ENCODE results near the gene FAM107B. TPM values are rescaled to one million over a fixed set of nuclear protein-coding genes. Genes with fewer than 3 reads are reported as not detected.

Gene FAM107B
- total RNA-seq, 4 donors from 2014 or later = 31.5 to 59.0 (median 39.3) TPM

DNA sequence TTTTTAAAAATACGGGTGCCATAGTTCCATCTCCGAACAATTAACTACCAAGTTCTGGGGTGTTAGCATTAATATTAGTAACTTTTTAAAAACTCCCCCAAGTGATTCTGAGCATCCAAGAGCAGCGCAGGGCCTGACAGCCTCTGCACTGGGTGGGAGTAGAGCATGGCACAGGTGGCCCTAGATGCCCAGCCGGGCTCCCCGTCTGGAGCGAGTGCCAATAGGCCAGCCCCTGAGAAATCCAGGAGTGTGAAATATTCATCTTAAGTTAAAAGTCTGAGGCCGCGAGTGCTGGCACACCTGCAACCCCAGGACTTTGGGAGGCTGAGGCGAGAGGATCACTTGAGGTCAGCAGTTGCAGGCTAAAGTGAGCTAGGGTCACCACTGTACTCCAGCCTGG, 16.2 kb downstream of the FAM107B start:
- TF ChIP-seq, protein P1, sequence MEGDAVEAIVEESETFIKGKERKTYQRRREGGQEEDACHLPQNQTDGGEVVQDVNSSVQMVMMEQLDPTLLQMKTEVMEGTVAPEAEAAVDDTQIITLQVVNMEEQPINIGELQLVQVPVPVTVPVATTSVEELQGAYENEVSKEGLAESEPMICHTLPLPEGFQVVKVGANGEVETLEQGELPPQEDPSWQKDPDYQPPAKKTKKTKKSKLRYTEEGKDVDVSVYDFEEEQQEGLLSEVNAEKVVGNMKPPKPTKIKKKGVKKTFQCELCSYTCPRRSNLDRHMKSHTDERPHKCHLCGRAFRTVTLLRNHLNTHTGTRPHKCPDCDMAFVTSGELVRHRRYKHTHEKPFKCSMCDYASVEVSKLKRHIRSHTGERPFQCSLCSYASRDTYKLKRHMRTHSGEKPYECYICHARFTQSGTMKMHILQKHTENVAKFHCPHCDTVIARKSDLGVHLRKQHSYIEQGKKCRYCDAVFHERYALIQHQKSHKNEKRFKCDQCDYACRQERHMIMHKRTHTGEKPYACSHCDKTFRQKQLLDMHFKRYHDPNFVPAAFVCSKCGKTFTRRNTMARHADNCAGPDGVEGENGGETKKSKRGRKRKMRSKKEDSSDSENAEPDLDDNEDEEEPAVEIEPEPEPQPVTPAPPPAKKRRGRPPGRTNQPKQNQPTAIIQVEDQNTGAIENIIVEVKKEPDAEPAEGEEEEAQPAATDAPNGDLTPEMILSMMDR (IDR thresholded peaks at IDR 0.05; ENCODE audit: low read depth) = no peak

DNA sequence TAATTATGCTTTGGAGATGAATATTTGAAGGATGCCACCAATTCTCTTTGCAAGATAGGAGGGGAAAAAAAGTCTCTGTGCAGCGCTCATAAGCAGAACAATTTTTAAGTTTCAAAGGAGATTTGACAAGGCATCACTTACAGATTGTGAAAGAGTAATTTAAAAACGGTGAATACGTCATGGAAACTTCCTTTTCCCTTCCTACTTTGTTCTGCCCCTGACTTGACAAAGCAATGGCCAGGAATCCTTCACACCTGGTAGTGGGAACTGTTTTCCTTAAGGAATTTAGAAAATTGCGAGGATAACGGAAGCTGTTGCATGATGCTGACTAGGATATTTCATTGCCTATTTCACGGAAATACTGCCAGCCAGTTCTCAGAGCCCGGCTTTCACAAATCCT, 16.7 kb downstream of the FAM107B start:
- TF ChIP-seq, protein P1 (IDR thresholded peaks at IDR 0.05; ENCODE audit: low read depth) = no peak

DNA sequence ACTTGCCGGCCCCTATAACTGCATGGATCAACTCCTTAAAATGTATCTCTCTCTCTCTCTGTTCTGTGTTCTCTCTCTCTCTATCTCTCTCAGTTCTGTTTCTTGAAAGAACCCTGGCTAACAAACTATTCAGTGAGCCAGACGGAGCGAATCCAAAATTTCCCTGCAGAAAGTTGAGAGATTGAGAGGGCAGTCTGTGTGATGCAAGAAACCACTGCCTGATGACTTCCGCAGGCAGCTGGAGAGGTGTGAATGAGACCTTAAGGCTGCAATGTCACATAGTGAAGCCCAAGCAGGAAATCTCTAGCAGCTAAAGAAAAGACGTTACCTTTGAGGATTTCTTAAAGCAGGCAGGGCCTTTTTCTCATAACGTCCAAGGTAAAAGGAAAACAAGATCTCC, 17.3 kb downstream of the FAM107B start:
- TF ChIP-seq, protein P1 (IDR thresholded peaks at IDR 0.05; ENCODE audit: low read depth) = no peak

DNA sequence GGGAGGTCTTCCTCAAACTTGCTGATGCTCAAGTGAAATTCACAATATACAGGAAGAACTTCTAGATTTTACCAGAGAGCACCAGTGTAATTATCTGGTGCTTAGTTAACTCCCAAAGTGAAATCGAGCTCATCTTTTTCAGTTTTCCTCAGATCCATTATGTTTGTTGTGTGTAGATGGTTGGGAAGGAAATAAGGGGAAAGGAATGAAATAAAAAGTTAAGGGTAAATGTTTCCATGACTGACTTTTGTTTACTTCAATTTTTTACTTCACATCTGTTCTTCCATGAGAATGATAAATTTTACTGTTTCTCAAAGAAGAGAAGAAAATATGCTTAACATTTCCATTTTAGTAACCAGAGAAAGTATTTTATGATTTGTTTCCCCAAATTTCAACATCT, 21.3 kb downstream of the FAM107B start:
- TF ChIP-seq, protein P1 (IDR thresholded peaks at IDR 0.05; ENCODE audit: low read depth) = no peak

DNA sequence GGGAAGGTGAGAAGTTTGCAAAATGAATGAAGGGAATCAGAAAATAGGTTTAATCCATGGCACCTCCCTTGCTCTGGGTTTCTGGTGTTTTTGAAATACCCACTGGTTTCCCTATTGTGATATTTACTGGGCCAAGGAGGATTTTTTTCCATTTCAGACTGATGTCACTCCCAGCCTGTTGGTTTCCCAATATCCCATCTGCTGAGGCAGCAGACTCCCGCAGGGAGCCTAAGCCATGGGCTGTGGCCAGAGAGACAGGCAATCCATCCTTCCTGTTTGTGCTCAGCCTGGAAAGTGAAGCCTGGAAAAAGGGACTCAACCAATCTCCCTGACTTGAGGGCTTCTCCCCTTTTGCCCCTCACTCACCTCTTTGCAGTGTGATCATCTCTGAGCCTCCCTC, 22.8 kb downstream of the FAM107B start:
- TF ChIP-seq, protein P1 (IDR thresholded peaks at IDR 0.05; ENCODE audit: low read depth) = no peak

DNA sequence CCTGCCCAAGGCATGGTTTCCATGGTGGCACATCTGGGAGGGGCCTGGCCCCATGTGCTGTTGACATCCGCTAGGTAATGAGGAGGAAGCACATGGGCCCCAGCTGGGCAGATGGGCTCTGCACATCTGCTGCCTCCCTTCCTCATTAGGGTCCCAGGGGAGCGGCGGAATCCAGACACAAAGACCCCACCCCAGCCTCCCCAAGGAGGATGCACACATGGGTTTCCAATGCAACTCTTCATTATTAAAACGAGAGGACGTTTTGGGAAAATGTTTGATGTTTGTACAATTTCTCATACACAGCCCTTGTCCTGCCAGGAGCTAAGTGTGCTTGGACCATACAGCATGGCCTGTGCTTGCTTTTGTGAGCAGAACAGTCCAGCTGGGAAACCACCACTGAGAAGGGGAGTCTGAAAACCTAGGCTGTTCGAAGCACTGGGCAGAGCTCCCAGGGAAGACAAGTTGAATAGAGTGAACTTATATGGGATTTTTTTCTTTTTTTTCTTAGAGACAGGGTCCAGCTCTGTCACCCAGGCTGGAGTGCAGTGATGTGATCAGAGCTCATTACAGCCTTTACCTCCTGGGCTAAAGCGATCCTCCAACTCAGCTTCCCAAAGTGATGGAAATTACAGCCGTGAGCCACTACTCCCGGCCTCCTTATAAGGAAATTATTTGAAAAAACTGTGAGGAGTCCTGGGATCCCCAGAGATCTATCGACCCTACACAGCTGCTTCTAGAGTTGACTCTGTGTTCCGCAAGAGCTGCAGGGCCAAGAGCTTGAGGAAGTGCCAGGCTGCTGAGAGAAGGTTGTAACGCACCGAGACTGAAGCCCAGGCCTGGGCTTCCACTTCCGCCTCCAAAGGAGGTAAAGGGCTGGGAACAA, 23.4 kb downstream of the FAM107B start:
- TF ChIP-seq, protein P1 (IDR thresholded peaks at IDR 0.05; ENCODE audit: low read depth) = no peak

DNA sequence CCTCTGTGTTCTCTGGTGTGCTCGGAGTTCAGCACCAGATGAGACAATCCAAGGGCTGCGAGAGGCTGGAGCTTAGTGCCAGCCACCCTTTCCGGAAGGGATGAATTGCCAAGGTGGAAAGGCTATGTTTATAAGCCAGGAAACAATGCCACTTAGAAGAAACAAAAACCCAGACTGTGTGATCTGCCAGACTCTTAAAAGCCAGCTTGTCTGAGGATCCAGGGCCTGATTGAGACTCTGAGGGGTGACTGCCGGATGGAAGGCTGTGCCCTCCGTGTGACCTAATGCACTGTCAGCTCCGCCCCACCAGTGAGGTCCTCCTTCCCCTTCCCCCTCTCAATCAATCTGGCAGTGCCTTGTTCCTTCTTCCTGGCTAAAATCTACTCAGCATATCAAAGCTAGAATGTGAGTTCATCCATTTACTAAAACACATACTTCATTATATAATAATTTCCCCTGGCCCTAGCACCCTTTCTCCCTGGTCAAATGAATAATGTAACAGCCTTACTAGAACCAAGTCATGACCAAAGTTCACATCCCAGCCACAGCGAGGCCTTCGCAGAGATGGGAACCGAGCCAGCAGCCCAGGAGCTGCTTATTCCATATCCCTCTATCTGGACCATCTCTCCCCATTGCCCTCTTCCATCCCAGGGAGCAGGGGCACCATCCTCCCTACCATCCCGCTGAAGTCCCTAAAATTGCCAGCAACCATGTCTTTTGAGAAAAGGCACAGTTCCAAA, 25.5 kb downstream of the FAM107B start:
- TF ChIP-seq, protein P1 (IDR thresholded peaks at IDR 0.05; ENCODE audit: low read depth) = no peak

All from subcutaneous adipose tissue (tissue), 4 donors.